MM.1S (cell line): ENCODE results near the gene MAML1.
"Not testable (repeated sequence)": the region's sequence is repeated elsewhere in the genome, so short reads cannot be mapped to it uniquely, and the experiment has no call there.

Source experiments
- DNase-seq: peaks from one replicate; pipeline ENCODE4 v3.0.0-alpha.2; 2015
- H2AFZ ChIP-seq: fragments of 300-600 bp; sonication (generic); 2 replicates; pipeline ENCODE4 v1.6.0; 2016; ENCODE audit warnings: antibody characterized with exemption, low read length
- H3F3A ChIP-seq: fragments of 300-600 bp; sonication (generic); 2 replicates; pipeline ENCODE4 v1.6.1; 2016; ENCODE audit warnings: mild to moderate bottlenecking, antibody characterized with exemption, low read length, moderate library complexity, mixed read lengths; ENCODE audit not compliant: insufficient read depth
- H3K27ac ChIP-seq: fragments of 300-600 bp; sonication (generic); 2 replicates; pipeline ENCODE4 v1.5.1; 2016; ENCODE audit warnings: mild to moderate bottlenecking, low read length
- H3K27me3 ChIP-seq: fragments of 300-600 bp; sonication (generic); replicated peaks from 2 replicates; pipeline ENCODE4 v1.6.0; 2016; ENCODE audit warnings: low read length; ENCODE audit not compliant: insufficient read depth
- H3K36me3 ChIP-seq: fragments of 300-600 bp; sonication (generic); replicated peaks from 2 replicates; pipeline ENCODE4 v1.6.1; 2016; ENCODE audit warnings: mild to moderate bottlenecking, low read length, mixed read lengths; ENCODE audit not compliant: insufficient read depth
- H3K4me1 ChIP-seq: fragments of 300-600 bp; sonication (generic); 2 replicates; pipeline ENCODE4 v1.6.1; 2016; ENCODE audit warnings: low read length, mixed read lengths
- H3K4me2 ChIP-seq: fragments of 300-600 bp; sonication (generic); 2 replicates; pipeline ENCODE4 v1.6.0; 2016; ENCODE audit warnings: low read depth, low read length
- H3K4me3 ChIP-seq: fragments of 300-600 bp; sonication (generic); 2 replicates; pipeline ENCODE4 v1.5.1; 2016; ENCODE audit warnings: low read length, mixed read lengths
- H3K79me2 ChIP-seq: fragments of 300-600 bp; sonication (generic); 2 replicates; pipeline ENCODE4 v1.6.1; 2016; ENCODE audit warnings: mixed run types, low read length, mixed read lengths
- H3K9ac ChIP-seq: fragments of 300-600 bp; sonication (generic); 2 replicates; pipeline ENCODE4 v1.6.1; 2016; ENCODE audit warnings: low read length, mixed read lengths
- H3K9me2 ChIP-seq: fragments of 300-600 bp; sonication (generic); replicated peaks from 2 replicates; pipeline ENCODE4 v1.6.1; 2016; ENCODE audit warnings: mild to moderate bottlenecking, low read length, mixed read lengths; ENCODE audit not compliant: insufficient read depth
- H3K9me3 ChIP-seq: fragments of 300-600 bp; sonication (generic); replicated peaks from 2 replicates; pipeline ENCODE4 v1.6.1; 2016; ENCODE audit warnings: mild to moderate bottlenecking, low read length, mixed read lengths; ENCODE audit not compliant: insufficient read depth
- H4K20me1 ChIP-seq: fragments of 300-600 bp; sonication (generic); 2 replicates; pipeline ENCODE4 v1.6.1; 2016; ENCODE audit warnings: mild to moderate bottlenecking, low read length, moderate library complexity, mixed read lengths; ENCODE audit not compliant: insufficient read depth
- CTCF ChIP-seq: fragments of 300-600 bp; sonication (generic); IDR thresholded peaks from 2 replicates; pipeline ENCODE4 v1.5.1; 2016; ENCODE audit warnings: antibody characterized with exemption, low read length, mixed read lengths
- EZH2 ChIP-seq: fragments of 300-600 bp; sonication (generic); optimal IDR thresholded peaks from 2 replicates; pipeline ENCODE3; 2017; ENCODE audit warnings: low read depth, mild to moderate bottlenecking, antibody characterized with exemption, low read length, mixed read lengths
- EZH2phosphoT487 ChIP-seq: fragments of 300-600 bp; sonication (generic); IDR thresholded peaks from 2 replicates; pipeline ENCODE4 v1.6.1; 2018; ENCODE audit warnings: antibody characterized with exemption, low read length

MAML1 gene

GRCh38 chr5:179786861-179787260, 54.2 kb downstream of the MAML1 start:
- Histone ChIP-seq H3K36me3 (no peaks in the 10 kb centered on the region), H2AFZ (no peak overlapping the region), H3F3A (peaks cover 7% of the 10 kb centered on the region; the same call in 1 of the 2 replicates), H3K27me3 (no peaks in the 10 kb centered on the region), H3K9me3 (no peaks in the 10 kb centered on the region), H3K4me3 (no peak overlapping the region), H3K79me2 (no peaks in the 10 kb centered on the region), H3K4me2 (no peak overlapping the region), H3K9me2 (no peaks in the 10 kb centered on the region), H3K27ac (no peak overlapping the region), H4K20me1 (no peaks in the 10 kb centered on the region), H3K9ac (no peak overlapping the region), H3K4me1 (peaks cover 9% of the 10 kb centered on the region)
- no peak for DNase-seq
- TF ChIP-seq CTCF (no peak), EZH2 (no peak)

DNA sequence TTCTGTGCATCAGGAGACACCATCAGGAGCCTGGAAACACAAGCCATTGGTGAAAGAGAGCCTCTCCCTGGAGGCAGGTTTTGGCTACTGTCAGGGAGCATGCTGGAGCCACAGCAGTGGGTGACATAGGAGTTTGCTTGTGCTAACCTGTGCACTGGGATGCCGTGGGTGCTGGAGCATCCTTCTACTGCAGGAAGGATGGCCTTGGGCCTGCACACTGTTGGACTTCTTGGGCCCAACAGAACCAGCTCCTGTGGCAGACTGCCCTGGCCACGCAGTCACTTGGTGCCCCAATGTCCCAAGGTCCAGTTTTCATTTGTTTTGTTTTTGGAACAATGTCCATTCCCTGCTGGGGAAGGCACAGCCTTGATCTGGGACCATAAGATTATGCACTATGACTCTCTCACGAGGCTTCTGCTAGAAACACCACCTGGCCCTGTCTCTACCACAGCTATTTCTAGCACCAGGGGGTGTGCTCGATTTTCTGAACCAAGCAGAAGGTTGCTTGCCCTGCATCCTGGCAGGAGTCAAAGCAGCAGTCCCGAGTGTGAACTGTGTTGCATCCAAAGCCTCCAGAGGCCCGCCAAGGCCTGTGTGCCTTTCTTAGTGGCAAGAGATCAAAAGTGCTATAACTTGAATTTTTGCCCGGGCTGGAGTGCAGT, 55.7 kb downstream of the MAML1 start:
- peaks cover 9% of the 10 kb centered on the region for H3K4me1 ChIP-seq
- H3K9me2 ChIP-seq = no peaks in the 10 kb centered on the region
- no peak overlapping the region for H2AFZ ChIP-seq
- H3K9ac ChIP-seq = no peak overlapping the region
- TF ChIP-seq EZH2 = no peak
- no peak for TF ChIP-seq CTCF
- no peak for TF ChIP-seq EZH2phosphoT487
- no peaks in the 10 kb centered on the region for H3K36me3 ChIP-seq
- H3K9me3 ChIP-seq = no peaks in the 10 kb centered on the region
- H3K4me2 ChIP-seq = no peak overlapping the region
- H3K27me3 ChIP-seq = no peaks in the 10 kb centered on the region
- DNase-seq = no peak
- H3K27ac ChIP-seq = no peak overlapping the region
- no peak overlapping the region for H3K4me3 ChIP-seq
- no peaks in the 10 kb centered on the region for H4K20me1 ChIP-seq
- peaks cover 7% of the 10 kb centered on the region; the same call in 1 of the 2 replicates for H3F3A ChIP-seq
- no peaks in the 10 kb centered on the region for H3K79me2 ChIP-seq

DNA sequence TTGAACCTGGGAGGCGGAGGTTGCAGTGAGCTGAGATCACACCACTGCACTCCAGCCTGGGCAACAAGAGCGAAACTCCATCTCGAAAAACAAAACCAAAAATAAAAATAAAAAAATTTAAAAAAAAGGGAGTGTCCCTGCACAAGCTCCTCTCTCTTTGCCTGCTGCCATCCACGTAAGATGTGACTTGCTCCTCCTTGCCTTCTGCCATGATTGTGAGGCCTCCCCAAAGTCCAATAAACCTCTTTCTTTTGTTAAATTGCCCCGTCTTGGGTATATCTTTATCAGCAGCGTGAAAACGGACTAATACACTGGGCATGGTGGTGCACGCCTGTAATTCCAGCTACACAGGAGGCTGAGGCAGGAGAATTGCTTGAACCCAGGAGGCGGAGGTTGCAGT, 56.7 kb downstream of the MAML1 start:
- not testable (repeated sequence) for H3K9me3 ChIP-seq, H3K4me3 ChIP-seq, H3K9ac ChIP-seq, H2AFZ ChIP-seq, H3K27ac ChIP-seq, H3K4me2 ChIP-seq, H3K27me3 ChIP-seq, H3K79me2 ChIP-seq, H3K4me1 ChIP-seq, H3K36me3 ChIP-seq, H4K20me1 ChIP-seq, H3F3A ChIP-seq, H3K9me2 ChIP-seq, DNase-seq

- TF ChIP-seq EZH2phosphoT487 = no peak
- TF ChIP-seq EZH2 = no peak
- TF ChIP-seq CTCF = no peak
- Histone ChIP-seq H3K27ac (no peak overlapping the region), H3K79me2 (peaks cover 12% of the 10 kb centered on the region; the same call in 1 of the 2 replicates), H3K36me3 (no peaks in the 10 kb centered on the region), H3K4me2 (no peak overlapping the region), H3F3A (peaks cover 27% of the 10 kb centered on the region), H3K9ac (no peak overlapping the region), H3K9me3 (no peaks in the 10 kb centered on the region), H3K4me1 (peaks cover 20% of the 10 kb centered on the region), H3K4me3 (no peak overlapping the region), H3K9me2 (no peaks in the 10 kb centered on the region), H3K27me3 (no peaks in the 10 kb centered on the region), H2AFZ (no peak overlapping the region), H4K20me1 (no peaks in the 10 kb centered on the region)
- no peak for DNase-seq
These were observed 59.4 kb downstream of the MAML1 start for GRCh38 chr5:179791881-179792611.
